Lower lobe of right lung (tissue), 2 donors: Measurements from ENCODE around the gene EFCAB11. TPM values are rescaled to one million over a fixed set of nuclear protein-coding genes. Genes with fewer than 3 reads are reported as not detected.

Experiments used
- ATAC-seq, 2 donors: fragments of 200-7000 bp; cut with Tn5 transposase; one replicate each; pipeline ENCODE4 v1.9.1; 2020 to 2022; ENCODE audit warnings: mild to moderate bottlenecking in 2 of 2, moderate library complexity in 2 of 2
- DNase-seq: peaks from one replicate; pipeline ENCODE4 v3.0.0-alpha.2; 2020
- H3K27ac ChIP-seq: fragments of 200-600 bp; one replicate; pipeline ENCODE4 v1.8.0; 2022
- H3K27me3 ChIP-seq: fragments of 200-600 bp; one replicate; pipeline ENCODE4 v1.8.0; 2022; ENCODE audit warnings: low read depth
- H3K36me3 ChIP-seq: fragments of 200-600 bp; one replicate; pipeline ENCODE4 v1.8.0; 2022; ENCODE audit warnings: mild to moderate bottlenecking
- H3K4me1 ChIP-seq: fragments of 200-600 bp; one replicate; pipeline ENCODE4 v1.8.0; 2022
- H3K4me3 ChIP-seq: fragments of 200-600 bp; one replicate; pipeline ENCODE4 v1.8.0; 2022; ENCODE audit warnings: mild to moderate bottlenecking
- H3K9me3 ChIP-seq: fragments of 200-600 bp; one replicate; pipeline ENCODE4 v1.8.0; 2022
- intact Hi-C: fragments of 100-400 bp; cut with DNase I; formaldehyde crosslinking; loops from one replicate; pipeline ENCODE4 v1.11.0; 2022
- total RNA-seq: library from RNA; stranded (reverse); fragmentation: NEBNext Ultra II Directional; extraction: Animal tissue kit (Norgen Biotek cat#: 25700); gene quantifications from one replicate; pipeline ENCODE4 v1.2.1, GENCODE V29; 2021
- TF ChIP-seq, protein P1 (sequence below): fragments of 200-600 bp; IDR thresholded peaks from one replicate; pipeline ENCODE4 v1.8.0; 2022; ENCODE audit warnings: antibody characterized with exemption, mild to moderate bottlenecking
- donor health status: DM: no; HTN: yes; CAD: no; lungs with severe emphysema.

The EFCAB11 gene
- total RNA-seq, 1 donor from 2014 or later, result 5.8 TPM

DNA sequence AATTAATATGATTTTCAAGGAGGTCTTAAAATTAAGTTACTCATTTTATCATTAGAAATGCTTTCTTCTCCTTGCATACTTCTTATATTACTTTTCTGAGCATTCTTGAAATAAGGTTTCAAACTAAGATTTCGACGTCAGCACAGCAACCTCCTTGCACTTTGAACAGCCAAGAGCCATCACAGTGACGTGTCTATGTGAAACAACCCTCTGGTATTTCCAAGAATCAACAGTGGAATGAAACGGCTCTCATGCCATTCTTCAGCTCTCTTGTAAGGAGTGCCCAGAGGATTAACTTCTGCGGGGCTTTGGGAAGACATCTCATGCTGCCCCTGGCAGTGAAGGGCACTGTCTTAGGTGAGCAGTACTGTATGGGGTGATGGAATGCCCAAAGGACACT, 109.2 kb downstream of the EFCAB11 start:
- ATAC-seq, result no peak
- H3K27me3 ChIP-seq, result no peaks in the 10 kb centered on the region
- no peaks in the 10 kb centered on the region for H3K9me3 ChIP-seq
- intact Hi-C loops, result no loop called here
- H3K4me1 ChIP-seq, result no peaks in the 10 kb centered on the region
- TF ChIP-seq, protein P1, sequence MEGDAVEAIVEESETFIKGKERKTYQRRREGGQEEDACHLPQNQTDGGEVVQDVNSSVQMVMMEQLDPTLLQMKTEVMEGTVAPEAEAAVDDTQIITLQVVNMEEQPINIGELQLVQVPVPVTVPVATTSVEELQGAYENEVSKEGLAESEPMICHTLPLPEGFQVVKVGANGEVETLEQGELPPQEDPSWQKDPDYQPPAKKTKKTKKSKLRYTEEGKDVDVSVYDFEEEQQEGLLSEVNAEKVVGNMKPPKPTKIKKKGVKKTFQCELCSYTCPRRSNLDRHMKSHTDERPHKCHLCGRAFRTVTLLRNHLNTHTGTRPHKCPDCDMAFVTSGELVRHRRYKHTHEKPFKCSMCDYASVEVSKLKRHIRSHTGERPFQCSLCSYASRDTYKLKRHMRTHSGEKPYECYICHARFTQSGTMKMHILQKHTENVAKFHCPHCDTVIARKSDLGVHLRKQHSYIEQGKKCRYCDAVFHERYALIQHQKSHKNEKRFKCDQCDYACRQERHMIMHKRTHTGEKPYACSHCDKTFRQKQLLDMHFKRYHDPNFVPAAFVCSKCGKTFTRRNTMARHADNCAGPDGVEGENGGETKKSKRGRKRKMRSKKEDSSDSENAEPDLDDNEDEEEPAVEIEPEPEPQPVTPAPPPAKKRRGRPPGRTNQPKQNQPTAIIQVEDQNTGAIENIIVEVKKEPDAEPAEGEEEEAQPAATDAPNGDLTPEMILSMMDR, result no peak
- DNase-seq, result no peak
- no peak overlapping the region for H3K4me3 ChIP-seq
- H3K27ac ChIP-seq, result no peak overlapping the region
- no peaks in the 10 kb centered on the region for H3K36me3 ChIP-seq

DNA sequence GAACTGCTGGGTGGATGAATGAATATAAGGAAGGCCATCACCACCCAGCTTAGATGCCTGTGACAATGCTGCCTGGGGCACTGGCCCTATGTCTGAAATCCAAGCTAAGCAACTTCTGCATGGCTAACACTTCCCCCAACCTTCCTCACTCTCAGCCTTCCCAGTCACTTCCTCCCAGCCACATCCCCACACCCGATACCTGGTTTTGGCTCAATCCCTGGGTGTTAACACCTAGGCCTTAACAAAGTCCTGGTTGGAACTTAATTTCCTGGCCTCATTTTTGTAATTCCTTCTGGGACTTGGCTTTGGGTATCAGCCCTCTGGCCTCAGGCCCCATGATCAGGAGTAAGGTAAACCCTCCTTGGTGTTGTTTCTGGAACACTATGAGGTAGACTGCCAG, 110.0 kb downstream of the EFCAB11 start:
- DNase-seq, result no peak
- no peak for ATAC-seq
- no peaks in the 10 kb centered on the region for H3K4me1 ChIP-seq
- H3K27ac ChIP-seq, result no peak overlapping the region
- TF ChIP-seq, protein P1, result no peak
- H3K9me3 ChIP-seq, result no peaks in the 10 kb centered on the region
- intact Hi-C loops, result no loop called here
- H3K27me3 ChIP-seq, result no peaks in the 10 kb centered on the region
- no peak overlapping the region for H3K4me3 ChIP-seq
- no peaks in the 10 kb centered on the region for H3K36me3 ChIP-seq

DNA sequence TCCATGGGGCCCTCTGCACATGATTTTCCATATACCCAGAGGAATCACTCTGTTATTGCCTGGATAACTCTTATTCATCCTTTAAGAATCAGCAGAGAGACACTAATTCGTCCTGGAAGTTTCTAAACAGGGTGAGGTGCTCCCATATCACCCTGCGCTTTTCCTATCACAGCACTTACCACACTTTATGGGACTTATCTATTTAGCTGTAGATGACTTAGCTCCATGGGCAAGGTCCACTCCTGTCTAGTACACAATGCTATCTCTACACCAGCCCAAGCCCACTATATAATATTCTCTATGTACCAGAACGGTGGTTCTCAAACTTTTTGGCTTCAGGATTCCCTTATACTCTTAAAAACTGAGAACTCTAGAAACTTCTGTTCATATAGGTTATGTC, 111.7 kb downstream of the EFCAB11 start:
- intact Hi-C loops, result no loop called here
- TF ChIP-seq, protein P1, result no peak
- H3K27me3 ChIP-seq, result no peaks in the 10 kb centered on the region
- H3K4me1 ChIP-seq, result no peaks in the 10 kb centered on the region
- ATAC-seq (no peak), DNase-seq (no peak)
- H3K4me3 ChIP-seq, result no peak overlapping the region
- no peaks in the 10 kb centered on the region for H3K9me3 ChIP-seq
- H3K27ac ChIP-seq, result no peak overlapping the region
- no peaks in the 10 kb centered on the region for H3K36me3 ChIP-seq

DNA sequence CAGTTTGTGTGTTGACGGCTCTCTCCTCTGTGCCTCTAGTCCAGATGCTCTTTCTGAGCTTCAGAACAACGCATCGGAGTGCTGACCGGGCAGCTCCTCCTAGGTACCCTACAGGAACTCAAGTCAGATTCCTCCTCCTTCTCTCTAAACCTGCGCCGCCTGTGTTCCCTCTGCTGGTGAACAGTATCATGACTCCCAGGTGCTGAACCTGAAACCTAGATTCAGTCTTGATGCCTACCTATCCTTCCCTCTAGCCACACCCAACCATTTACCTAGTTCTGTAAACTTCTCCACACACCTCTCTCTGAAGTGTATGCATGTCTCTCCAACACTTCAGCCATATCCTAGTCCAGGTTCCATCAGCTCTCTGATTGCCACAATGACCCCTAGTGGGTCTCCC, 112.7 kb downstream of the EFCAB11 start:
- intact Hi-C loops, result no loop called here
- DNase-seq, result no peak
- H3K27me3 ChIP-seq, result no peaks in the 10 kb centered on the region
- H3K36me3 ChIP-seq, result no peaks in the 10 kb centered on the region
- ATAC-seq, result no peak
- no peak overlapping the region for H3K27ac ChIP-seq
- H3K9me3 ChIP-seq, result no peaks in the 10 kb centered on the region
- no peaks in the 10 kb centered on the region for H3K4me1 ChIP-seq
- no peak overlapping the region for H3K4me3 ChIP-seq
- TF ChIP-seq, protein P1, result no peak

DNA sequence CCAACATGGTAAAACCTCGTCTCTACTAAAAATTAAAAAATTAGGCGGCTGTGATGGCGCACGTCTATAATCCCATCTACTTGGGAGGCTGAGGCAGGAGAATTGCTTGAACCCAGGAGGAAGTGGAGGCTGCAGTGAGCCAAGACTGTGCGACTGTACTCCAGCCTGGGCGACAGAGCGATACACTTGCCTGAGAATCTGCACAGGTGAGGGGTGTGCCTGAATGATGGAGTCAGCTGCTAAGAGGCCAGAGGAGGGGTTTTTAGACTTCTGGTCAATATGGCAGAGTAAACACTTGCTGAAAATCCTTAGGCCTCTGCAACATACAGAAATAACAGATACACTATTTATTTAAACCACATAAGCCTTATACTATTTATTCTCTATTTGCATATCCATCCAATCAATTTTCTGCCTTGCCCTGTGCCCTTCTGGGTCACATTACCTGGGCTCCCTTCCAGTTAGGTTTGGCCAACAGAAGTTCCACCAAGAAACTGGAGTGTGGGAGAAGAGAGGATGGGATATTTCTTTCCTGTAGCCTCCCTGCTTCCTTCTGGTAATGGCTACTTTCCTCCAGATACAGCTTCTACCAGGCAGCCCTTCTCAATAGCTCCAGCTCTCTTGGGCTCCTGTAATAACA, 117.6 kb downstream of the EFCAB11 start:
- TF ChIP-seq, protein P1, result no peak
- Histone ChIP-seq H3K4me3 (no peak overlapping the region), H3K27me3 (no peaks in the 10 kb centered on the region), H3K27ac (no peak overlapping the region), H3K36me3 (no peaks in the 10 kb centered on the region), H3K4me1 (no peaks in the 10 kb centered on the region), H3K9me3 (no peaks in the 10 kb centered on the region)
- no peak for ATAC-seq
- no peak for DNase-seq
- intact Hi-C loops, result no loop called here
